ENCODE measurements around the gene PKNOX2.

Gene PKNOX2

GRCh38 chr11:125422681-125423080, 258.1 kb downstream of the PKNOX2 start:
- Mint-ChIP-seq H3K36me3 (ENCODE audit: low read depth) (peaks cover 18% of the 10 kb centered on the region), H3K9me3 (no peaks in the 10 kb centered on the region), H3K27me3 (ENCODE audit: low read depth, poor library complexity) (peaks cover 2% of the 10 kb centered on the region), H3K4me1 (peaks cover 12% of the 10 kb centered on the region), H3K4me3 (no peak overlapping the region), H3K27ac (no peak overlapping the region)
- TF ChIP-seq, protein P1, sequence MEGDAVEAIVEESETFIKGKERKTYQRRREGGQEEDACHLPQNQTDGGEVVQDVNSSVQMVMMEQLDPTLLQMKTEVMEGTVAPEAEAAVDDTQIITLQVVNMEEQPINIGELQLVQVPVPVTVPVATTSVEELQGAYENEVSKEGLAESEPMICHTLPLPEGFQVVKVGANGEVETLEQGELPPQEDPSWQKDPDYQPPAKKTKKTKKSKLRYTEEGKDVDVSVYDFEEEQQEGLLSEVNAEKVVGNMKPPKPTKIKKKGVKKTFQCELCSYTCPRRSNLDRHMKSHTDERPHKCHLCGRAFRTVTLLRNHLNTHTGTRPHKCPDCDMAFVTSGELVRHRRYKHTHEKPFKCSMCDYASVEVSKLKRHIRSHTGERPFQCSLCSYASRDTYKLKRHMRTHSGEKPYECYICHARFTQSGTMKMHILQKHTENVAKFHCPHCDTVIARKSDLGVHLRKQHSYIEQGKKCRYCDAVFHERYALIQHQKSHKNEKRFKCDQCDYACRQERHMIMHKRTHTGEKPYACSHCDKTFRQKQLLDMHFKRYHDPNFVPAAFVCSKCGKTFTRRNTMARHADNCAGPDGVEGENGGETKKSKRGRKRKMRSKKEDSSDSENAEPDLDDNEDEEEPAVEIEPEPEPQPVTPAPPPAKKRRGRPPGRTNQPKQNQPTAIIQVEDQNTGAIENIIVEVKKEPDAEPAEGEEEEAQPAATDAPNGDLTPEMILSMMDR (IDR thresholded peaks at IDR 0.05), result no peak
- no peak for DNase-seq

DNA sequence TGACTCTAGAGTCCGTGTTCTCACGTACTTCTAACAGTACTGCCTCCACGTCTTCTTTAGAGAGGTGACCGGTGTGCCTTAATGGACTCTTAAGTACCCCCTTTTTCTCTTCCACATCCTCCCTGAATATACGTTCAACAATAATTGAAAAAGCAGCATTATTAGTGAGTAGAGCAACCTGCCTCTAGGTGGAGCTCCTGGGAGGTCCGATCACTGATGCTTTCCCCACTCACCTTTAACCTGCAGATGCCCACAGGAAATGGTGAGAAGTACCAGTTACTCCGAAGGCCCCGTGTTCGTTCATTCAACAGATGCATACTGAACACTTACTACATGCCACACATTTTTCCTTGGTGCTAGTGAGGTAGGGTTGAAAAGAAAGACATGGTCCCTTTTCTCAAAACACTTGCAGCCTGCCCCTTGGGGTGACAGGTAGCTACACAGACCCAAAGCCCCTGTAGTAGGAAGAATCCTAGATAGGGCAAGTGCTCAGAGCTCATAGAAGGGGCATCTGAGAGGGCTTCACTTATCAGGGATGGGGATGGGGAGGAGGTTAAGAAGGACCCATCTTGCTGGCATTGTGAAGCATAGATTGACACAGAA, 258.8 kb downstream of the PKNOX2 start:
- H3K9me3 Mint-ChIP-seq, result no peaks in the 10 kb centered on the region
- H3K4me1 Mint-ChIP-seq, result peaks cover 12% of the 10 kb centered on the region
- H3K27me3 Mint-ChIP-seq (ENCODE audit: low read depth, poor library complexity), result peaks cover 2% of the 10 kb centered on the region
- no peak overlapping the region for H3K4me3 Mint-ChIP-seq
- DNase-seq, result no peak
- peaks cover 11% of the 10 kb centered on the region for H3K36me3 Mint-ChIP-seq (ENCODE audit: low read depth)
- TF ChIP-seq, protein P1 (IDR thresholded peaks at IDR 0.05), result no peak
- no peak overlapping the region for H3K27ac Mint-ChIP-seq

DNA sequence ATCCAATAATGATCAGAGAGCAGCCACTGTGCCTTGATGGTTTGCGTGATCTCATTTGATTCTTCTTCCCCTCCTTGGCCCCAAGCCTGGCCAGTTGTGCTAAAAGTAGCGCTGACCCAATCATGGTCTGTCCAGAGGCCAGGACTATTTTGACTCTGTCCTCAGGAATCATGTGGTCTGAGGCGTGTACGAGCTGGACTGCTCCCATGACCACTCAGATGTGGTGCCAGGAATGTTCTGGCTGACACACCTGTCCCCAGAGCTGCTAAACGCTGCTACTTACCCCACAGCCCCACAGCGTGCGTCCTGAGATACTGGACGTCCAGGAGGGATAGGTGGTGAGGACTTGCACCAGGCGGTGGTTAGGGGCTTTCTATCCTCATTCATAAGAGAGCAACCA, 261.1 kb downstream of the PKNOX2 start:
- no peak for DNase-seq

GRCh38 chr11:125426818-125427528, 262.4 kb downstream of the PKNOX2 start:
- Mint-ChIP-seq H3K9me3 (no peaks in the 10 kb centered on the region), H3K27ac (peak overlapping the region; percentile 87), H3K27me3 (ENCODE audit: low read depth, poor library complexity) (peaks cover 2% of the 10 kb centered on the region), H3K4me1 (peaks cover 5% of the 10 kb centered on the region), H3K4me3 (no peak overlapping the region), H3K36me3 (ENCODE audit: low read depth) (peaks cover 29% of the 10 kb centered on the region)
- DNase-seq, result no peak
- TF ChIP-seq, protein P1 (IDR thresholded peaks at IDR 0.05), result no peak

More for the DNA sequence above, 261.1 kb downstream of the PKNOX2 start:
- TF ChIP-seq, protein P1 (IDR thresholded peaks at IDR 0.05), result no peak
- Mint-ChIP-seq H3K9me3 (no peaks in the 10 kb centered on the region), H3K4me1 (peaks cover 12% of the 10 kb centered on the region), H3K27ac (no peak overlapping the region), H3K27me3 (ENCODE audit: low read depth, poor library complexity) (peaks cover 3% of the 10 kb centered on the region), H3K4me3 (no peak overlapping the region), H3K36me3 (ENCODE audit: low read depth) (peaks cover 22% of the 10 kb centered on the region)

- H3K4me1 Mint-ChIP-seq, result peaks cover 12% of the 10 kb centered on the region
- TF ChIP-seq, protein P1 (IDR thresholded peaks at IDR 0.05), result no peak
- no peak for DNase-seq
- peaks cover 2% of the 10 kb centered on the region for H3K27me3 Mint-ChIP-seq (ENCODE audit: low read depth, poor library complexity)
- no peaks in the 10 kb centered on the region for H3K9me3 Mint-ChIP-seq
- peaks cover 22% of the 10 kb centered on the region for H3K36me3 Mint-ChIP-seq (ENCODE audit: low read depth)
- H3K4me3 Mint-ChIP-seq, result no peak overlapping the region
- H3K27ac Mint-ChIP-seq, result no peak overlapping the region
Observed at GRCh38 chr11:125428486-125429173, 264.1 kb downstream of the PKNOX2 start.
